Lung (tissue), 12 donors: ENCODE measurements around the gene TBC1D22B. TPM values are rescaled to one million over a fixed set of nuclear protein-coding genes. Genes with fewer than 3 reads are reported as not detected.

ENCODE experiments used
- ATAC-seq: fragments of 200-7000 bp; cut with Tn5 transposase; one replicate; pipeline ENCODE4 v1.9.1; 2020; ENCODE audit warnings: moderate number of reproducible peaks; ENCODE audit not compliant: insufficient read depth, low FRiP score
- DNase-seq, 3 donors: peaks; one replicate each; pipeline ENCODE4 v3.0.0-alpha.2; 2013 to 2017
- H3K27ac ChIP-seq, 2 donors: one replicate each; pipeline ENCODE4 v1.5.1; 2013; ENCODE audit warnings: mild to moderate bottlenecking in 2 of 2, moderate library complexity in 2 of 2, control low read depth in 1 of 2, inconsistent platforms in 1 of 2, low read depth in 1 of 2, low read length in 1 of 2
- H3K27me3 ChIP-seq, 3 donors: one replicate each; pipeline ENCODE4 v1.5.1; 2013; ENCODE audit warnings: low read length in 2 of 3; ENCODE audit not compliant: control insufficient read depth in 3 of 3, insufficient read depth in 3 of 3
- H3K36me3 ChIP-seq, 4 donors: one replicate each; pipeline ENCODE4 v1.5.1; 2013; ENCODE audit warnings: low read length in 4 of 4, mild to moderate bottlenecking in 1 of 4, moderate library complexity in 1 of 4; ENCODE audit not compliant: control insufficient read depth in 4 of 4, insufficient read depth in 4 of 4
- H3K4me1 ChIP-seq, 5 donors: one replicate each; pipeline ENCODE4 v1.5.1; 2013; ENCODE audit warnings: low read length in 5 of 5, mild to moderate bottlenecking in 2 of 5, moderate library complexity in 1 of 5; ENCODE audit not compliant: control insufficient read depth in 5 of 5, insufficient read depth in 5 of 5
- H3K4me3 ChIP-seq: one replicate; pipeline ENCODE4 v1.5.1; 2013; ENCODE audit warnings: mild to moderate bottlenecking, control low read depth, moderate library complexity
- H3K9ac ChIP-seq, 2 donors: one replicate each; pipeline ENCODE4 v1.5.1; 2013; ENCODE audit warnings: low read length in 2 of 2, control low read depth in 1 of 2; ENCODE audit not compliant: insufficient read depth in 1 of 2
- H3K9me3 ChIP-seq, 4 donors: one replicate each; pipeline ENCODE4 v1.5.1; 2013; ENCODE audit warnings: low read length in 3 of 4, mild to moderate bottlenecking in 1 of 4, moderate library complexity in 1 of 4; ENCODE audit not compliant: control insufficient read depth in 4 of 4, insufficient read depth in 3 of 4
- WGBS, 2 donors: extraction: QIAGEN DNeasy Blood & Tissue Kit; methylation state at CpG; one replicate each; pipeline ENCODE4 v1.1.7; 2013; 5-methylcytosine and 5-hydroxymethylcytosine counted together
- polyA plus RNA-seq, 2 donors: library from polyadenylated mRNA; stranded (reverse); fragments of 200-250 nt; gene quantifications; one replicate each; pipeline ENCODE4 v1.2.1, GENCODE V29; 2013
- total RNA-seq, 2 donors: library from RNA; depleted of rRNA in 1 of 2; stranded (reverse); fragments of >200 nt in 1 of 2; gene quantifications; one replicate each; pipeline ENCODE4 v1.2.1, GENCODE V29; 2014 to 2021
- TF ChIP-seq, protein P1 (sequence below): IDR thresholded peaks from 2 replicates; pipeline ENCODE4 v1.5.1; 2012; ENCODE audit warnings: mild to moderate bottlenecking; ENCODE audit errors: control extremely low read depth, extremely low read depth
- donor health status: control.
- donor health status: control.
- donor health status: Bipolar disorder and iron deficiency.
- donor health status: healthy.
- donor health status: DM: yes; HTN: yes; CAD: no.

Gene TBC1D22B
- total and polyA plus RNA-seq, 4 donors: 6.8 to 9.7 (median 8.8) TPM

DNA sequence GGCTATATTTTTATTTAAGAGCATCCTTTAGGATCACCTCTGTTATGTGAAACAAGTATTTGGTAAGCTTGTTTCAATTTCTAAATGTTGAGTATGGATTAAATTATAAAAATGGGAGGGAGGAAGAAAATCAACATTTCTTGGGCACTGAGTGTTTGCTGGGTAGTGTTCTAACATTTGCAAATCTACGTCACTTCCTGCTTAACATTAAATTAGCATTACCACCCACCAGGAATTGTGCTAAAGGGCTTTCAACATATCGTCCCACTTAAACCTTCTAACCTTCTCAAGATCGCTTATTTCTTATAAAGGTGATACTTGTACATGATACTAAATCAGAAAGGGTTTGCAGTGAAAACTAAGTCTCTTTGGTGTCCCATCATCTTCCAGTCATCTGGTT is 8.3 kb downstream of the TBC1D22B start:
- Histone ChIP-seq H3K27me3 (no peaks in the 10 kb centered on the region), H3K36me3 (peaks cover 0 to 8% (median 4%) of the 10 kb centered on the region in 4 donors), H3K9ac (no peak overlapping the region), H3K9me3 (no peaks in the 10 kb centered on the region), H3K27ac (no peak overlapping the region), H3K4me3 (no peak overlapping the region), H3K4me1 (peaks cover 0 to 5% (median 0%) of the 10 kb centered on the region in 5 donors)
- DNase-seq (no peak), ATAC-seq (no peak)
- TF ChIP-seq, protein P1, sequence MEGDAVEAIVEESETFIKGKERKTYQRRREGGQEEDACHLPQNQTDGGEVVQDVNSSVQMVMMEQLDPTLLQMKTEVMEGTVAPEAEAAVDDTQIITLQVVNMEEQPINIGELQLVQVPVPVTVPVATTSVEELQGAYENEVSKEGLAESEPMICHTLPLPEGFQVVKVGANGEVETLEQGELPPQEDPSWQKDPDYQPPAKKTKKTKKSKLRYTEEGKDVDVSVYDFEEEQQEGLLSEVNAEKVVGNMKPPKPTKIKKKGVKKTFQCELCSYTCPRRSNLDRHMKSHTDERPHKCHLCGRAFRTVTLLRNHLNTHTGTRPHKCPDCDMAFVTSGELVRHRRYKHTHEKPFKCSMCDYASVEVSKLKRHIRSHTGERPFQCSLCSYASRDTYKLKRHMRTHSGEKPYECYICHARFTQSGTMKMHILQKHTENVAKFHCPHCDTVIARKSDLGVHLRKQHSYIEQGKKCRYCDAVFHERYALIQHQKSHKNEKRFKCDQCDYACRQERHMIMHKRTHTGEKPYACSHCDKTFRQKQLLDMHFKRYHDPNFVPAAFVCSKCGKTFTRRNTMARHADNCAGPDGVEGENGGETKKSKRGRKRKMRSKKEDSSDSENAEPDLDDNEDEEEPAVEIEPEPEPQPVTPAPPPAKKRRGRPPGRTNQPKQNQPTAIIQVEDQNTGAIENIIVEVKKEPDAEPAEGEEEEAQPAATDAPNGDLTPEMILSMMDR: no peak
- 66 to 72% methylated on average over 3 of the region's 3 CpGs for WGBS, 2 donors

GRCh38 chr6:37269105-37269504 is 11.5 kb downstream of the TBC1D22B start:
- TF ChIP-seq, protein P1: no peak
- Histone ChIP-seq H3K9ac (no peak overlapping the region), H3K4me3 (no peak overlapping the region), H3K27ac (no peak overlapping the region), H3K27me3 (no peaks in the 10 kb centered on the region), H3K9me3 (no peaks in the 10 kb centered on the region), H3K4me1 (no peaks in the 10 kb centered on the region), H3K36me3 (peaks cover 0 to 13% (median 5%) of the 10 kb centered on the region in 4 donors)
- 89 to 96% methylated on average over 2 of the region's 2 CpGs for WGBS, 2 donors
- no peak for DNase-seq
- ATAC-seq: no peak

- H3K9ac ChIP-seq: no peak overlapping the region
- WGBS, 2 donors: 56 to 76% methylated on average over 8 of the region's 8 CpGs
- no peaks in the 10 kb centered on the region for H3K9me3 ChIP-seq
- TF ChIP-seq, protein P1: no peak
- H3K27ac ChIP-seq: no peak overlapping the region
- DNase-seq: no peak
- H3K36me3 ChIP-seq: peaks cover 0 to 13% (median 5%) of the 10 kb centered on the region in 4 donors
- peaks cover 0 to 4% (median 0%) of the 10 kb centered on the region in 5 donors for H3K4me1 ChIP-seq
- no peak overlapping the region for H3K4me3 ChIP-seq
- no peaks in the 10 kb centered on the region for H3K27me3 ChIP-seq
- ATAC-seq: no peak
Measured at GRCh38 chr6:37272834-37273566, 15.4 kb downstream of the TBC1D22B start.
